H1 (cell line): ENCODE results near the gene TRAP1. TPM values are rescaled to one million over a fixed set of nuclear protein-coding genes. Genes with fewer than 3 reads are reported as not detected.
A peak's percentile ranks its signal among the peaks of the same experiment; 100 is the strongest.

Experiments
- BCL11A ChIP-seq, 2 experiments: IDR thresholded peaks; one replicate each; pipeline ENCODE4 v1.6.1; 2011; ENCODE audit warnings: low read depth in 2 of 2, low read length in 2 of 2, mild to moderate bottlenecking in 2 of 2
- CHD1 ChIP-seq: IDR thresholded peaks from 2 replicates; pipeline ENCODE4 v1.6.1; 2012; ENCODE audit warnings: low read depth, low read length, improper control_type of control experiment
- FOSL1 ChIP-seq: IDR thresholded peaks from 2 replicates; pipeline ENCODE4 v1.6.1; 2011; ENCODE audit warnings: mild to moderate bottlenecking, low read depth, low read length, moderate library complexity; ENCODE audit not compliant: insufficient read depth
- JUN ChIP-seq: IDR thresholded peaks from 2 replicates; pipeline ENCODE4 v1.6.1; 2011; ENCODE audit warnings: low read depth, mild to moderate bottlenecking, improper control_type of control experiment, low read length
- PHF8 ChIP-seq: fragments of 200-600 bp; sonication (generic); conservative IDR thresholded peaks from 2 replicates; pipeline ENCODE4 v1.7.1; 2012; ENCODE audit warnings: low read depth, mild to moderate bottlenecking, inconsistent platforms, low read length, moderate library complexity
- polyA plus RNA-seq, 7 experiments: library from polyadenylated mRNA; depleted of rRNA in 3 of 7; stranded (reverse) in 5 of 7; unstranded in 2 of 7; fragments of >200 nt in 5 of 7; fragments of 200-250 nt in 2 of 7; gene quantifications; 1 replicate in 5 of 7; 2 replicates in 1 of 7; 4 replicates in 1 of 7; pipeline versions ENCODE4 v1.2.1 to v1.2.3, GENCODE V29; 2011 to 2013; ENCODE audit warnings: missing spikeins in 2 of 7, mixed read lengths in 2 of 7
- total RNA-seq: library from RNA; stranded (reverse); fragmentation: NEBNext Ultra II Directional; extraction: Animal tissue kit (Norgen Biotek cat#: 25700); gene quantifications from 2 replicates; pipeline ENCODE4 v1.2.1, GENCODE V29; 2021

TRAP1 gene
- total and polyA plus RNA-seq, 2 of the 8 experiments (the other 6 are each of a cell fraction or from before 2014, with no cell fraction given), result 215 to 283 TPM

- TF ChIP-seq FOSL1, result no peak
- no peak for TF ChIP-seq BCL11A (IDR thresholded peaks at IDR 0.05; ENCODE audit: low read depth in 2 of 2, low read length in 2 of 2)
- no peak for TF ChIP-seq CHD1
- TF ChIP-seq JUN, result no peak
- TF ChIP-seq PHF8, result peak; percentile 99
Observed at GRCh38 chr16:3717235-3718018, at the start of gene TRAP1 (continued).
